H4 (cell line): ENCODE measurements around the gene TAS2R40. TPM values are rescaled to one million over a fixed set of nuclear protein-coding genes. Genes with fewer than 3 reads are reported as not detected.

Source experiments
- DNase-seq: peaks from one replicate; pipeline ENCODE4 v3.0.0-alpha.2; 2015; ENCODE audit warnings: low spot score
- total RNA-seq: library from RNA; depleted of rRNA; stranded (reverse); fragments of >200 nt; shearing (Covaris generic); gene quantifications from 2 replicates; pipeline ENCODE4 v1.2.3, GENCODE V29; 2014

The TAS2R40 gene
- total RNA-seq, 1 experiment from 2014 or later, result not detected

- DNase-seq, result no peak
Measured at GRCh38 chr7:143223784-143224183, 1.9 kb downstream of the TAS2R40 start.

- no peak for DNase-seq
Measured at GRCh38 chr7:143225047-143225446, 3.2 kb downstream of the TAS2R40 start.

GRCh38 chr7:143227806-143228205, 6.0 kb downstream of the TAS2R40 start:
- DNase-seq, result no peak

- no peak for DNase-seq
Measured at GRCh38 chr7:143229054-143229790, 7.4 kb downstream of the TAS2R40 start.

DNA sequence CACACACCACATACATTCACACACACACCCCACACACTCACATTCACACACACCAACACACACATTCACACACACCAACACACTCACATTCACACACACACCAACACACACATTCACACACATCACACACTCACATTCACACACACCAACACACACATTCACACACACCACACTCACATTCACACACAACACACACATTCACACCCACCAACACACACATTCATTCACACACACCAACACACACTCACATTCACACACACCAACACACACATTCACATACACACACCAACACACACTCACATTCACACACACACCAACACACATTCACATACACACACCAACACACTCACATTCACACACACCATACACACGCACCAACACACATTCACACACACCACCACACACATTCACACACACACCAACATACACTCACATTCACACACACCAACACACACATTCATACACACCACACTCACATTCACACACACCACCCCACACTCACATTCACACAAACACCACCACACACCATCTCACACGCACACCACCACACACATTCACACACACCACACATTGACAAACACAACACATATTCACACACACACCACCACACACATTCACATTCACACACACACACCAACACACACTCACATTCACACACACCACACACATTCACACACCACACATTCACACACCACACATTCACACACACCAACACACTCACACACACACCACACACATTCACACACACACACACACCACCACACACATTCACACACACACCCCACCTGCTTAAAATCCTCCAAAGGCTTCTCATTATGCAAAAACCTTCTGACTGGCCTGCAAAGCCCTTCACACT, 9.0 kb downstream of the TAS2R40 start:
- DNase-seq, result no peak

- DNase-seq, result no peak
Measured at GRCh38 chr7:143233816-143234532, 12.1 kb downstream of the TAS2R40 start.

GRCh38 chr7:143234533-143234875, 12.7 kb downstream of the TAS2R40 start:
- no peak for DNase-seq

DNA sequence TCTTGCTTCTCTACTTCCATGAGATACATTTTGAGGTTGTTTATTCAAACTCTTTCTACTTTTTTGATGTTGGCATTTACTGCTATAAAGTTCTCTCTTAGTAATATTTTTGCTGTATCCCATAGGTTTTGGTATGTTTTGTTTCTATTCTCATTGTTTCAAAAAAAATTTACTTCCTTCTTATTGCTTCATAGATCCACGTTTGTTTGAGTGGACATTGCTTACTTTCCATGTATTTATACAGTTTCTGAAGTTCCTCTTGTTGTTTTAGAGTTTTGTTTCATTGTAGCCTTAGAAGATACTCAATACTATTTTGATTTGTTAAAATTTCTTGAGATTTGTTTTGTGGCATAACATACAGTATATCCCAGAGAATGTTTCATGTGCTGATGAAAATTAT, 13.7 kb downstream of the TAS2R40 start:
- DNase-seq, result no peak

DNA sequence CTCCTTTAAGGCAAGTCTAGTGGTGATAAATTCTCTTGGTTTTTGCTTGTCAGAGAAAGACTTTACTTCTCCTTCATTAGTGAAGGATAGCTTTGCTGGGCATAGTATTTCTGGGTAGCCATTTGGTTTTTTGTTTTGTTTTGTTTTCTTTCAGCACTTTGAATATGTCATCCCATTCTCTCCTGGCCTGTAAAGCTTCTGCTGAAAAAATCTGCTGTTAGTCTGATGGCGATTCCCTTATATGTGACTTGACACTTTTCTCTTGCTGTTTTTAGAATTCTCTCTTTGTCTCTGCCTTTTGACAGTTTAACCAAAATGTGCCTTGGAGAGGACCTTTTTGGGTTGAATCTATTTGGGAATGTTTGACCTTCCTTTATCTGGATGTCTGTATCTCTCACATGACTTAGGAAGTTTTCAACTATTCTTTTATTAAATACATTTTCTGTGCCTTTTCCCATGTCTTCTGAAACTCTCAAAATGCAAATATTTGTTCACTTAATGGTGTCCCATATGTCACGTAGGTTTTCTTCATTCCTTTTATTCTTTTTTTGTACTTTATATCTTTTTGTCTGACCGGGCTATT, 14.7 kb downstream of the TAS2R40 start:
- DNase-seq, result no peak

- DNase-seq, result no peak
Measured at GRCh38 chr7:143237366-143237765, 15.5 kb downstream of the TAS2R40 start.

- no peak for DNase-seq
Measured at GRCh38 chr7:143238289-143238980, 16.6 kb downstream of the TAS2R40 start.

DNA sequence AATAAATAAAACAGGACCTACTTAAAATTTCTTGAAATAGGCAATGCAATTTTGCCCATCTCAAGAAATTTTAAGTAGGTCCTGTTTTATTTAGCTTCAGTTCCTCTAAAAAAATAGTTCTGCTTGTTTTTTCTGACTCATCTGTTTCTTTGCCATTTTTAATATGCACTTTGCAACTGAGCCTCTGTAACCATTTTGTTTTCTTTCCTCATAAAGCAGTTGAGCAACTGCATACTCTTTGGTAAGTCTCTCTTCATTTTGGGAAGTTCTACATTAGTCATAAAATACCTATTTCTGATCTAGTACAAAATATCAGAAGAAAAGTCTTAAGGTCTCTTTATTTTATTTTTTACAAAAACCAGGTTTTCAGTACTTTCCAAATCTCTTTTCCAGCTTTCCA, 18.0 kb downstream of the TAS2R40 start:
- DNase-seq, result no peak

DNA sequence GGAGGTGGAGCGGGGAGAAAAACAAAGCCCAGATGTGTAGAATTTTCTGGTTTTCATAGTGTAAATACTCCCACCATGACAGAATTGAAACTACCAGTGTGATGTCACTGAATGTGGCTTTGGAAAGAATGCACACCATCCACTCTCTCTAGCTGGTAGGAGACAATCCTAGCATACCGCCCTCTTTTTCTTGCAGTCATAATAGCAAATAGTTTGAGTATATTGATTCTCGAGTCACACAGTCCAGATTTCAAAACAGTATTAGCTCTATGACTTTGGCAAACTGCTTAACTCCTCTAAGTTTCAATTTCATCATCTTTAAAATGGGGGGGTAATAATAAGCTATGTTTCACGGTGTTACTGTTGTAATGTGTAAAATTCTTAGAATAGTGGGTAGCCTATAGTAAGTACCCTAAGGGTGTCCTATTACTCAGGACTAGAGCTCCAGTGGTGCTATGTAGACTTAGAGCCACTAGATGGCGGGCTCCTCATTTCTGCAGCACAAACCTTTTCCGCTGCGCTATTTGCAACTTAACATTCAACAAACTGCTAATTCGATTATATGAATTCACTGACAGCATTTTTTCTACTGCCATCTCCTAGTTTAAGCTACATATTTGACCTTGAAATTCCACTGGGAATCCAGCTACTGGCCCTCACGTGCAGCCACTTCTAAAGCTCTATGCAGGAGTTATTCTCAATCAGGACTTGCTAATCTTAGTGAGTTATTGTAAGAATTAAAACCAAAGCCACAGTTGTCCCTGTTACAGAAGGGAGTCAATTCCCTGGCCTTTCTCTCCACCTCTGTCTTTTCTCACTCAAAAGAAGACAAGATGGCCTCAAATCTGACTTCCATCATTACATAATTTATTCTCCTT, 18.7 kb downstream of the TAS2R40 start:
- peak; percentile 61 for DNase-seq

- DNase-seq, result no peak
Measured at GRCh38 chr7:143242306-143242705, 20.5 kb downstream of the TAS2R40 start.

DNA sequence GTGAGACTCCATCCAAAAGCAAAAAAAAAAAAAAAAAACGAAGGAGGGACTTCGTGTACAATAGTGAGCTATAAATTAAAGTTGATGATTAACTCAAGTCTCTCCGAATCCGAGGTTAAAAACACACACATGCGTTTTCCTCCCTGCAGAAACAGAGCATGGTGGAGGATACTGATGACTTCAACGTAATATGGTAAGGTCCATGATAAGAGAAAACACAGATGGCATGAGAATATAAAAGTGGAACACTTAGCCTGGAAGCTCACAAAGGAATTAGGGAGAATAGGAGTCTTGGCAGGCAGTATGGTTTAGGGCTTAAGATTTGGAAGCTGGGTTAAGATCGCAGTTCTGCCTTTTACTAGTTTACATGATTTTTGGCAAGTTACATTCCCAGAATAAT, 21.3 kb downstream of the TAS2R40 start:
- DNase-seq, result no peak

DNA sequence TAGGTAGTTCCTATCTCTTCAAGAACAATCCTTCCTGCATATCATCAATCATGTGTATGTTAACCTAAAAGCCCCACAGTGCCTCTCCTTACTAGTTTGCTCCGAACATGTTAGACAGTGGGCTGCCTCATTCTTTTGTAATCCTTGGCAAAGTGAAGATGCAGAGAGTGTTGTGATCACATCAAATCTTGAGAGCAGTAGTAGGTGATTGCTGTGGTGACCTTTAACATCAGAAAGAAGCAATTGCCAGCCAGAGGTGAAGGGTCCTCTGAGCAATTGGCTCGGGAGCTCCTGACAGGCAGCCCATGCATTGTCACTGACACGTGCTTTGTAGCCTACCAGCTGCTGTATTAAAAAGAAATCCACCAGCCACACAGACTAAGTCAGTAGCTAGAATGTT, 21.8 kb downstream of the TAS2R40 start:
- DNase-seq, result no peak

DNA sequence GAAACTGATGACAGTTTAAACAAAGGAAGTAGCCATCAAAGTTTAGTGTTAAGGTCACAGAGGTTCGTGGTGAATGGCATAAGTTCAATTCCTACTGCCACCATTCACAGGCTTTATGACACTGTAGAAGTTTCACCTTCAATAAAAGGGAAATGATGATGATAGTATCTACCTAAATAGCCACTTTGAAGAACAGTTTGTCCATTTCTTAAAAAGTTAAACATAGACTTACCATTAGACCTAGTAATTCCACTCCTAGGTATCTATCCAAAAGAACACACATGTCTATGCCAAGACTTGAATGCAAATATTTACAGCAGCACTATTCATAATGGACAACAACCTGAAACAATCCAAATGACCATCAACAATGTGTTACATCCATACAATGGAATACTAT, 22.5 kb downstream of the TAS2R40 start:
- no peak for DNase-seq

- DNase-seq, result peak; percentile 19
Measured at GRCh38 chr7:143245123-143245522, 23.3 kb downstream of the TAS2R40 start.

- no peak for DNase-seq
Measured at GRCh38 chr7:143247372-143247771, 25.5 kb downstream of the TAS2R40 start.

DNA sequence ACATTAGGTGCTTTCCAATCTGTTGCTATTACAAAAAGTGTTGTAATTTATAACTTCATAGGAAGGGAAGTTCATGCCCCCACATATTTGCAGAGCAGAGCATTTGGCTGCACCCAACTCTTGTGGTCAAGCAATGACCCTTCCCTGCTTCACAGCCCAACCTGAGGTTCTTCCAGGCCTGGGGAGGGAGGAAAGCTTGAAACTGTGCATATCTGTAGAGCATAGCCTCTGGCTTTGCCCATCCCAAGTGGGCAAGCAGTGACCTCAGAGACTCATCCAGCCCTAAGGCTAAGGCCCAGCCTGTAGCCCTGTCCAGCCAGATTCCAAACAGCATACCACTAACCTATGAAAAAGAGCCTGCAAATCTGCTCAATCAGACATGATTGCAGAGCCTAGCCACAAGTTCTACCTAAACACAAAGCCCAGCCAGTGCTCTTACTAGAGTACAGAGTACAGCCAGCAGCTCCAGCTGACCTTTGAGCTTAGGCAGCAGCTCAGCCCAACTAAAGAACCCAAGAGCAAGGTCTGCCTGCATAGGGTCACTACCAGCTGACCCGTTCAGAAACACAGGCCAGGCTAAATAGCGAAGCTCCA, 27.0 kb downstream of the TAS2R40 start:
- DNase-seq, result no peak
